ENCODE results near the gene DACH1.

The DACH1 gene

GRCh38 chr13:71469626-71470025 lies 397.4 kb downstream of the DACH1 start:
- DNase-seq, result no peak

GRCh38 chr13:71464686-71465085 lies 402.3 kb downstream of the DACH1 start:
- DNase-seq, result no peak

GRCh38 chr13:71461892-71462291 lies 405.1 kb downstream of the DACH1 start:
- DNase-seq, result no peak

- no peak for DNase-seq
These were observed 406.8 kb downstream of the DACH1 start for GRCh38 chr13:71460211-71460610.

GRCh38 chr13:71459708-71460107 lies 407.3 kb downstream of the DACH1 start:
- no peak for DNase-seq

GRCh38 chr13:71457645-71458044 lies 409.4 kb downstream of the DACH1 start:
- no peak for DNase-seq

- no peak for DNase-seq
These were observed 410.9 kb downstream of the DACH1 start for GRCh38 chr13:71456136-71456535.

GRCh38 chr13:71454509-71454908 lies 412.5 kb downstream of the DACH1 start:
- no peak for DNase-seq

GRCh38 chr13:71448080-71448630 lies 418.8 kb downstream of the DACH1 start:
- no peak for DNase-seq

- DNase-seq, result no peak
These were observed 429.3 kb downstream of the DACH1 start for GRCh38 chr13:71437704-71438103.

GRCh38 chr13:71430681-71431080 lies 436.3 kb downstream of the DACH1 start:
- DNase-seq, result no peak

- DNase-seq, result no peak
These were observed 449.8 kb downstream of the DACH1 start for GRCh38 chr13:71417205-71417604.

GRCh38 chr13:71412231-71412630 lies 454.8 kb downstream of the DACH1 start:
- DNase-seq, result no peak

GRCh38 chr13:71408416-71408815 lies 458.6 kb downstream of the DACH1 start:
- no peak for DNase-seq

GRCh38 chr13:71399631-71400215 lies 467.3 kb downstream of the DACH1 start:
- no peak for DNase-seq

GRCh38 chr13:71396149-71396548 lies 470.9 kb downstream of the DACH1 start:
- no peak for DNase-seq

GRCh38 chr13:71395053-71395452 lies 472.0 kb downstream of the DACH1 start:
- DNase-seq, result no peak

- no peak for DNase-seq
These were observed 472.8 kb downstream of the DACH1 start for GRCh38 chr13:71394176-71394575.
